ENCODE measurements around the gene LTC4S. TPM values are rescaled to one million over a fixed set of nuclear protein-coding genes. Genes with fewer than 3 reads are reported as not detected.

The LTC4S gene
- total RNA-seq, 1 donor from 2014 or later: 0.26 TPM

- FAIRE-seq: no peak
Observed at GRCh38 chr5:179767496-179768100, 26.2 kb upstream of the LTC4S start.

GRCh38 chr5:179768326-179769085 is 25.3 kb upstream of the LTC4S start:
- no peak overlapping the region for H3K4me3 ChIP-seq (ENCODE audit: low read depth, low read length)
- TF ChIP-seq CTCF (IDR thresholded peaks at IDR 0.05; ENCODE audit: insufficient read depth, low read length, severe bottlenecking): no peak
- DNase-seq (ENCODE audit: low read depth): peak; percentile 38
- H3K27me3 ChIP-seq (ENCODE audit: control insufficient read depth, insufficient read depth, low read length): no peaks in the 10 kb centered on the region
- peaks cover 29% of the 10 kb centered on the region for H3K36me3 ChIP-seq (ENCODE audit: control insufficient read depth, insufficient read depth, low read length)
- no peak for FAIRE-seq

More at GRCh38 chr5:179767496-179768100, 26.2 kb upstream of the LTC4S start:
- TF ChIP-seq CTCF (IDR thresholded peaks at IDR 0.05; ENCODE audit: insufficient read depth, low read length, severe bottlenecking): no peak
- H3K4me3 ChIP-seq (ENCODE audit: low read depth, low read length): no peak overlapping the region
- no peaks in the 10 kb centered on the region for H3K27me3 ChIP-seq (ENCODE audit: control insufficient read depth, insufficient read depth, low read length)
- no peak for DNase-seq (ENCODE audit: low read depth)
- peaks cover 27% of the 10 kb centered on the region for H3K36me3 ChIP-seq (ENCODE audit: control insufficient read depth, insufficient read depth, low read length)

- H3K4me3 ChIP-seq (ENCODE audit: low read depth, low read length): no peak overlapping the region
- H3K27me3 ChIP-seq (ENCODE audit: control insufficient read depth, insufficient read depth, low read length): no peaks in the 10 kb centered on the region
- peaks cover 35% of the 10 kb centered on the region for H3K36me3 ChIP-seq (ENCODE audit: control insufficient read depth, insufficient read depth, low read length)
- no peak for TF ChIP-seq CTCF (IDR thresholded peaks at IDR 0.05; ENCODE audit: insufficient read depth, low read length, severe bottlenecking)
- FAIRE-seq (no peak), DNase-seq (ENCODE audit: low read depth) (no peak)
Observed at GRCh38 chr5:179769271-179769670, 24.5 kb upstream of the LTC4S start.

- Histone ChIP-seq H3K27me3 (ENCODE audit: control insufficient read depth, insufficient read depth, low read length) (no peaks in the 10 kb centered on the region), H3K4me3 (ENCODE audit: low read depth, low read length) (no peak overlapping the region), H3K36me3 (ENCODE audit: control insufficient read depth, insufficient read depth, low read length) (peaks cover 39% of the 10 kb centered on the region)
- DNase-seq (ENCODE audit: low read depth) (no peak), FAIRE-seq (no peak)
- no peak for TF ChIP-seq CTCF (IDR thresholded peaks at IDR 0.05; ENCODE audit: insufficient read depth, low read length, severe bottlenecking)
Observed at GRCh38 chr5:179769796-179770195, 24.0 kb upstream of the LTC4S start.

GRCh38 chr5:179771311-179771895 is 22.4 kb upstream of the LTC4S start:
- FAIRE-seq (no peak), DNase-seq (ENCODE audit: low read depth) (no peak)
- Histone ChIP-seq H3K27me3 (ENCODE audit: control insufficient read depth, insufficient read depth, low read length) (no peaks in the 10 kb centered on the region), H3K4me3 (ENCODE audit: low read depth, low read length) (no peak overlapping the region), H3K36me3 (ENCODE audit: control insufficient read depth, insufficient read depth, low read length) (peaks cover 37% of the 10 kb centered on the region)
- no peak for TF ChIP-seq CTCF (IDR thresholded peaks at IDR 0.05; ENCODE audit: insufficient read depth, low read length, severe bottlenecking)
